NCI-H69 (cell line): Measurements from ENCODE around the gene FSHR.

Experiments used
- DNase-seq: peaks from one replicate; lab custom pipeline; 2025; lab: John Stamatoyannopoulos, UW

The FSHR gene

GRCh38 chr2:48954935-48955334 is 199.4 kb downstream of the FSHR start:
- no peak for DNase-seq

DNA sequence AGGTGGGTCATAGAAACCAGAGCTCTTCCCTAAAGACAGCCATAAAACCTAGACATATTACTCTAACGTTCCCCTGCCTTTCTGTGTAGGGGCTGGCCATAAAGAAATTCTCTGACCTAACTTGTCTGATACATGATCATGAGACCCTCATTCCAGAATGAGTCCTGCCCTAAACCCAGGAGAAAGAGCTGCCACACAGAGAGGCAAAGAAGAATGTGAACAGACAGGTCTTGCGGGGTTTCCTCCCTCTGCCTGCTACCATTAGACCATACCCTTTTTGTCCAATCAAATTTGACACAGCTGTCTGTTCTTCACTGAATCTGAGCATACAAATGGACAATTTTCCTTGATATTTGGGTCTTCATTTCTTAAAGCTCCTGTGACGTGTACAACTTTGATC is 200.0 kb downstream of the FSHR start:
- no peak for DNase-seq

DNA sequence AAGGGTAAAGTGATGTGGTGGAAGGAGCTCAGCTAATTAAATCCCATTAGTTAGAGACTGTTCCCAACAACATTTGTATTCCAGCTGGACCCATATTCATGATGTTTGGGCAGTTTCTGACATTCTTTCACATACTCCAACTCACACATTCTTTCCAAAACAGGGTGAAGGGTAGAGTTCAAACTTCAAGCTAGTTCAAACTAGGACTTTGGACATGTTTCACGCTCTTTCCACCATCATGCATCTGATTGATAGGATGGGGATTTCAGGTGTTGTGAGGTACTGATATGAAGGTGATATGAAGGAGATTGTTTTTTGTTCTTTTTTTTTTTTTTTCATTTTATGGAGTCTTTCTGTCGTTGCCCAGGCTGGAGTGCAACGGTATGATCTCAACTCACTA is 201.7 kb downstream of the FSHR start:
- DNase-seq = no peak

DNA sequence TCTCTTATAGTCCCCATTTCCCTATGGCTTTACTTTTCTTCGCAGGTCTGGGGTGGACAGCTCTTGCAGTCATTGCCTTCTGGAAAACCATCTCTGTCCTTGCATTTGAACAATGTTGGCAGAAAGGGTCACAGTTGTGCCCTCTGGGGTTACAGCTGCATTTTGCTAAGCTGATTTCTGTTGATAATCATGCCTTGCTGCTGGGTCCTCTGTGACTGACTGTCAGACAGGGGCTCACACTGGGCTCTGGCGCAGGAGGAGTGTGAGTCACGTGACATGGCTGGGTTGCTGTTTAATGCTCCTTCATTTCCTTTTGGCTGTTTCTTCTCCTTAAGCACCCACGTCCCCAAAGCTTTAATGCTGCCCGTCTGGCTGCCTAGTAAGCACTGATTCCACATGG is 202.2 kb downstream of the FSHR start:
- DNase-seq = no peak

GRCh38 chr2:48948400-48949125 is 205.8 kb downstream of the FSHR start:
- DNase-seq = no peak

GRCh38 chr2:48946449-48947048 is 207.8 kb downstream of the FSHR start:
- peak; percentile 42 for DNase-seq

DNA sequence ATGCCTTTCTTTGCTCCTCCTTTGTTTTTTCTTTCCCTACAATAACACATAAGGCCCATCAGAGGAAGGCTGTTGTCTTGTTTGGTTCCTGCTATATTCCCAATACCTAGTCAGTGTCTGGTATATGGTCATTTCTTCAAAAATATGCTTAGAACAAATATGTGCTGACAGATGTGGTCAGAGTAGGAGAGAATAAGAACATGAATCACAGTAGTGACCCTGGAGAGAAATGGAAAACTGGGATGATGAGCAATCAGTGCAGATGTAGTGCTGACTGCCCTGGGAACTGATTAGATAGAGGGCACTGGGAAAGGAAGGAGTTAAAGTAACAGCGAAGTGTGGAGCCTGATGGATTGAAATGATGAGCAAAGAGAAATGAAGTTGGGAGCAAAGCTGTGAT is 209.4 kb downstream of the FSHR start:
- DNase-seq = no peak

GRCh38 chr2:48943436-48943835 is 210.9 kb downstream of the FSHR start:
- DNase-seq = no peak

- no peak for DNase-seq
Observed at GRCh38 chr2:48941908-48942307, 212.4 kb downstream of the FSHR start.

GRCh38 chr2:48941456-48941855 is 212.9 kb downstream of the FSHR start:
- no peak for DNase-seq

GRCh38 chr2:48940606-48941005 is 213.7 kb downstream of the FSHR start:
- peak; percentile 74 for DNase-seq

DNA sequence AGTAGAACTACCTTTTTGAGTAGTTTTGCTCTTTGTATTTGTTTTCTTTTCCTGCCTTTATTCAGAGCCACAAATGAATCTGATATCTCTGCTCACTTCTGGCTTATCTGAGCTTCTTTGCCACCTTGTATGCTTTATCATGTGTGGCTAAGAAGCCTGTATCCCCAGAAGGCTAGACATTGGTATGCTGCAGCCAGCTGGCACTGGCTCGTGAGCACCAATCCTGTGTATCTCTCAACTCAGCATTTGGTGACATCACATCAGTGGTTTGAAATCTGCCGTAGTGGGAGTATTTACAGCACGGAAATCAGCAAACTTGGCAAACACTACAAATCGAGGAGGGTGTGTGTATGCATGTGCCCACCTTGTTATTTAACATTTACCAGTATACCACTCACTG is 215.1 kb downstream of the FSHR start:
- DNase-seq = no peak

- no peak for DNase-seq
Observed at GRCh38 chr2:48938231-48938630, 216.1 kb downstream of the FSHR start.

GRCh38 chr2:48934807-48935206 is 219.5 kb downstream of the FSHR start:
- DNase-seq = no peak

DNA sequence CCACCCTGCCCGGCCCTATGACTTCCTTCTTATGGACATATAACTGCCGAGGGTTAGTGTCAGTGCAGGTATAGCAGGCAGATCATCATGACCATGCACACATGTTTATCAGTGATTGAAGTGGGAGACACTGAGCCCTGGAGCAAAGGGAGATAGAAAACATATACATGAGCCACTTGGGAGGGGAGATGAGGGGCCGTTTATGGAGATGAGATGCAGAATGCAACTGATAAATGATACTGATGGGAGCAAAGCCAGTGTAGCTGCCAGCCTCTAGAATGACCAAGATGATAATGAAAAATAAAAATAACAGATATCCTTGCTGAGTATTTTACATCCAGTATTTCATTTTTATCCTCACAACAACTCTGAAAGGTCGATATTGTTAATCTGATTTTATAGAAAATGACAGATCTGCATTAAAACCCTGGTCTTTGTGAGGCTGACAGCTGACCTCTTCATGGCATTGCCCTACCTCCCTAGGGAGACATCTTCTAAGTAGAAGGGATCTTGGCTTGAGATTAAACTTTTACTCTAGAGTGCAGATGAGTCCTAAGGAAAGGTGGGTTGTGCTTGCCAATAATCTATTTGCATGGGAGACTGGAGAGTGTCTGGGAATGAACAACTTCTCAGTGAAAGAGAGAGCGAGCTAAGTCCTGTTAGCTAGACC is 220.4 kb downstream of the FSHR start:
- DNase-seq = no peak

GRCh38 chr2:48932667-48933066 is 221.6 kb downstream of the FSHR start:
- no peak for DNase-seq

DNA sequence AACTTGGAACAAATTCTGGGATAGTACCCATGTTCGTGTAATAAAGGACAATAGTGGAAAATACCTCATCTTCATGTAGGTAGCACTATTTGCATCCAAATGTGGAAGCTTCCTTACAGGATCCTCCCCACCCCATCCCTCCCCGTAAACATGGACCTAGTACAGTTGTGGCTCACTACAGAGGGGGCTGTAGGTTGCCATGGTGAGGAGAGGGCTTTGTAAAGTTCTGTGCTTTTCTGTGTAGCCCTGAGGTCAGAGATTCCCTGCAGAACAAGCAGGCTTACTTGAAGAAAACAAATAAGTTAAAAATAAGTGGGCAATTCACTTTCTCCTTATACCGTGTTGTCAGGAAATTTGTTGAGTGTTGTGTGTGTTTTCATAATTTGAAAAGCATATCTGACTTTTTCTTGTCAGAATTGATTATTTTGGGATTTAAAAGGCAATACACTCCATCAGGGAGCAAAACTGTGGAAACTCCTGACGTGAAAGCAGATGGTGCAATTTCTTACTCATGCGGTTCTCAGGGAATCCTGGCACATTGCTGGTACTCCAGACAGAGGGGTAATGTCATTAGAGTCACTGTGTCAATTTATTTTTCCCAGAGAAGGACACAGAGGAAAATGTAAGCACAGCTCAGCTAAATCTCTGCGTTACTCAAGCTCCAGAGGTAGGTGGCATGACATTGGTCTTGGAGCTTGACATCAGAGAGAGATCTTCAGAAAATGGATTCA is 224.6 kb downstream of the FSHR start:
- DNase-seq = no peak

- DNase-seq = no peak
Observed at GRCh38 chr2:48927355-48927754, 227.0 kb downstream of the FSHR start.

- DNase-seq = no peak
Observed at GRCh38 chr2:48915884-48916283, 238.4 kb downstream of the FSHR start.

- DNase-seq = no peak
Observed at GRCh38 chr2:48915227-48915626, 239.1 kb downstream of the FSHR start.

GRCh38 chr2:48914477-48915089 is 239.7 kb downstream of the FSHR start:
- DNase-seq = no peak
